Stimulated activated CD8-positive, alpha-beta memory T cell treated with anti-CD3 and anti-CD28 coated beads, Interleukin-4, amount 100 ng/mL, for 24 hours (primary cell): ENCODE measurements around the gene AKAP3.

Source experiments
- DNase-seq: peaks from one replicate; pipeline ENCODE4 v3.0.0-alpha.2; 2020; ENCODE audit warnings: low read depth

Gene AKAP3

GRCh38 chr12:4595881-4596280 is 53.0 kb downstream of the AKAP3 start:
- DNase-seq, result no peak

- no peak for DNase-seq
These were observed 57.6 kb downstream of the AKAP3 start for GRCh38 chr12:4591180-4591687.

GRCh38 chr12:4589941-4590340 is 58.9 kb downstream of the AKAP3 start:
- DNase-seq, result no peak

GRCh38 chr12:4588916-4589315 is 59.9 kb downstream of the AKAP3 start:
- DNase-seq, result no peak

- no peak for DNase-seq
These were observed 61.7 kb downstream of the AKAP3 start for GRCh38 chr12:4587108-4587507.

GRCh38 chr12:4586500-4586899 is 62.4 kb downstream of the AKAP3 start:
- no peak for DNase-seq

- DNase-seq, result no peak
These were observed 64.0 kb downstream of the AKAP3 start for GRCh38 chr12:4584896-4585295.

- DNase-seq, result no peak
These were observed 64.6 kb downstream of the AKAP3 start for GRCh38 chr12:4584281-4584680.

- DNase-seq, result no peak
These were observed 68.6 kb downstream of the AKAP3 start for GRCh38 chr12:4580281-4580688.

- DNase-seq, result no peak
These were observed 69.3 kb downstream of the AKAP3 start for GRCh38 chr12:4579305-4580102.

- DNase-seq, result no peak
These were observed 76.2 kb downstream of the AKAP3 start for GRCh38 chr12:4572680-4573079.

- DNase-seq, result no peak
These were observed 79.6 kb downstream of the AKAP3 start for GRCh38 chr12:4569261-4569660.

GRCh38 chr12:4567073-4567881 is 81.6 kb downstream of the AKAP3 start:
- DNase-seq, result no peak

GRCh38 chr12:4566474-4566873 is 82.4 kb downstream of the AKAP3 start:
- DNase-seq, result no peak
